HG03575 (cell line): ENCODE results near the gene MPG.
"Not testable (repeated sequence)": the region's sequence is repeated elsewhere in the genome, so short reads cannot be mapped to it uniquely, and the experiment has no call there.

ENCODE experiments used
- ATAC-seq: cut with Tn5 transposase; IDR thresholded peaks from one replicate; pipeline ENCODE4 v1.9.1; 2021; ENCODE audit not compliant: unreplicated experiment, insufficient number of reproducible peaks, low FRiP score; ENCODE audit errors: extremely low read depth

Gene MPG

DNA sequence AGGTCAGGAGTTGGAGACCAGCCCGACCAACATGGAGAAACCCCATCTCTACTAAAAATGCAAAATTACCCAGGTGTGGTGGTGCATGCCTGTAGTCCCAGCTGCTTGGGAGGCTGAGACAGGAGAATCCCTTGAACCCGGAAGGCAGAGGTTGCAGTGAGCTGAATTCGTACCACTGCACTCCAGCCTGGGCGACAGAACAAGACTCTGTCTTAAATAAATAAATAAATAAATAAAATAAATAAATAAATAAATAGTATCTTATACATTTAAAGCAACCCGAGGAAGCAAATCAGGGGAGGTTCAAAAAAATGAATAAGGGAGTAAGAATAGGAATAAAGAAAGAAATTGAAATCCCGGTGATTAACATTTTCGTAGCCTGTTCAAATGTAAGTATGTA is 31.5 kb upstream of the MPG start:
- not testable (repeated sequence) for ATAC-seq

DNA sequence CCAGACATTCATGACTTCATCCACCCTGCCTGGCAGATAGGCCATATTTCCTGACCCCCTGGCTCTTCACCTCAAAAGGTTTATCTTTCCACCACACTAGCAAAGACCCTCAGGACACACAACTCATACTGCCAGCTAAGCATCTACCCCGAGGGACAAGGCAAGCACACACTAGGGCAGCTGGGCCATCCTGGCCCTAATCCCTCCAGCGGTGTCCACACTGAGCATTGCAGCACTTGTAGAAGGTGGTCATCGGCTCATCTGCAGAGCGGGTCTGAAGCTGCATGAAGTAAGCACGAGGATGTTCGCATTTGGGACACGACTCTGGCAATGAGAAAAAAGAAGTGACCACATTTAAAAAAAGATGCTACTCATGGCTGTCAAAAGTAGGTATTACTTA is 30.8 kb upstream of the MPG start:
- no peak for ATAC-seq

DNA sequence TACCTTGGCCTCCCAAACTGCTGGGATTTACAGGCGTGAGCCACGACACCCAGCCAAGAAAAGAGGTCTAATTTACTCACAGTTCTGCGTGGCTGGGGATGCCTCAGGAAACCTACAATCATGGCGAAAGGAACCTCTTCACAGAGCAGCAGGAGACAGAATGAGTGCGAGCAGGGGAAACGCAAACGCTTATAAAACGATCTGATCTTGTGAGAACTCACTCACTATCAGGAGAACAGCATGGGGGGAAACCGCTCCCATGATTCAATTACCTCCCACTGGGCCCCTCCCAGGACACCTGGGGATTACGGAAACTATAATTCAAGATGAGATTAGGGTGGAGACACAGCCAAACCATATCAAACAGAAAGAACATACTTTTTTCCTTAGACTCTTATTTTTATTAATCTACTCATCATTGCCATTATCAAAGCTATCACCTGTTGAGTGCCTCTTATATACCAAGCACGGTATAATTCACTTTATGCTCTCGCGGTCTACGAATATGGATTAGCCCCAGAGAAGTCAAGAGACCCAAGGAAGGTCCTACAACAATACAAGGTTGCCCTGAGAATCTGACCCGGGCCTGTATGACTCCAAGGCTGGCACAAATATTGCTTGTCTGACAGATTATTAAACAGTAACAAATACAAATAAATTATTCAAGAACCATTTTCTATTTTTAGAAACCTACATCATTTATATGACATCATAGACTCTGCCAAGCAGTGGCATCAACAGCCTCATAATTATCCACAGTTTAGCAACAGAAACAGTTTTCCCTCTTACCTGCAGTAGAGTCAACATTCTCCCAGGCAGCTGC is 27.0 kb upstream of the MPG start:
- ATAC-seq: no peak

DNA sequence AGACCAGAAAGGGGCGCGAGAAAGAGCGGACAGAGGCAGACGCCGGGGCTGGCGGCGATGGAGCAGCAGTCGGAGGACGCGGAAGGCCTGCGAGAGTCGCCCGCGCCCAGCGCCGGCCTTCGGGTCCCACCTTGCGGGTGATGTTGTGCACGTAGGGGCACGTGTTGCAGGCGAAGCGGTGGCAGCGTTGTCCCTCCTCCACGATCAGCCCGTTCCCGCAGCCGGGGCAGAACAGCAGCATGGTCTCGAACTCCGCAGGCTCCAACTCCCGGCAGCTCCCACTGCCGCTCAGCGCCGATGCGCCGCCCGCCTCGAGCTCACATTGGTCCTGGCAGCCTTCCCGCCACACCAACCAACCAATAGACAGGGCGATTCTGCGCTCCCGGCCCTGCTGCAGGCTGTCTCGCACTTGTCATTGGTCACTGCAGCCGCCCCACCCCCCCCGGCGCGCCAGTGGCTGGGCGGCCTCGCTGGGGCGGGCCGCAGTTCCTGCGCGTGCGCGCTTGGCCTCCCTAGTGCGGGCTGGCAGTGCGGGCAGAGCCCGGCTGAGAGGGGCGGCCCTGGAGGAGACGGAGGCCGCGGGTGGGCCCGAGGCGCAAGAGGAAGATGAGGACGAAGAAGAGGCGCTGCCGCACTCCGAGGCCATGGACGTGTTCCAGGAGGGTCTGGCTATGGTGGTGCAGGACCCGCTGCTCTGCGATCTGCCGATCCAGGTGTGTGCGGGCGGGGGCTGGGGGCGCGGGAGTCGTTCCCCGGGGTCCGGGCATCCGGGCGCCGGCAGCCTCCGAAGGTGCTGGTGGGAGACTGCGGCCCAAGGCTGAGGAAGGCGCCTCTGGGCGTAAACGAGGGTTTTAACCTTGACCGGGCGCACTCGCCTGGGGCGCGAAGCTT is 24.4 kb upstream of the MPG start, which contains the start of the genes POLR3K and SNRNP25:
Gene POLR3K, minus strand, starts transcription at position 263 of the 891 bp plus-strand sequence. Its CDS starts 22 bp downstream, at position 241.
Gene SNRNP25, plus strand, starts transcription at position 483 of the 891 bp plus-strand sequence. Its CDS starts 189 bp downstream, at position 672.
- ATAC-seq: peak; percentile 70

DNA sequence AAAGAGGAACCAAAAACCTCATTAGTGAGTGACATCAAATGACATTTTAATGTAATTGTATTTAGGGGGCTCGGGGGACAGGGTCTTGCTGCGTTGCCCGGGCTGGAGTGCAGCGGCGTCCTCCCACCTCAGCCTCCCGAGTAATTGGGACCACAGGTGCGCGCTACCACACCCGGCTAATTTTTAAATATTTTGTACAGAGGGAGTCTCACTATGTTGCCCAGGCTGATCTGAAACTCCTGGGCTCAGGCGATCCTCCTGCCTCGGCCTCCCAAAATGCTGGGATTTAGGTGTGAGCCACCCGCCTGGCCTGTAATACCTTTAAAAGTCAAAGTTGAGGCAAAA is 23.8 kb upstream of the MPG start:
- ATAC-seq: no peak

DNA sequence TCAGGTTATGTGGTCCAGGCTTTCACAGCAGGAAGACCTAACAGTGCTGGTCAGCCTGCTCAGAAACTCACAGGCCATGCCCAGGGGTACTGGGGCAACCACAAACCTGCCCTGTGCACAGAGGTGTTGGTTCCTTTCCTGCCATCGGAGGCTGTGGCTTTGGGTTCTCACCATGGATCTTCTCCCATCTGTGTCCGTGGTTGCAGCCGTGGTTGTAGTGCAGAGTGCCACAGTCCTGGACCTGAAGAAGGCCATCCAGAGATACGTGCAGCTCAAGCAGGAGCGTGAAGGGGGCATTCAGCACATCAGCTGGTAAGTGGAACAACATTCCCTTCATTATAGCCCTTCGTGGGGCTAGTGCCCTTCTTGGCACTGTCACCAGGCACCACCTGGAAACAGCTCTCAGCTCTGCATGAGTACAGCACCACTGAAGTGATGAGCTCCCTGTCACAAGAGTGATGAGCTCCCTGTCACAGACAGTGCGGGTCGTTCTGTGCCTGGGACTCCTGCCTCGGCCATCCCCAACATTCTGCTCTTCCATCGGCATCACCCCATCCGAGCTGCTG is 22.4 kb upstream of the MPG start:
- ATAC-seq: no peak

DNA sequence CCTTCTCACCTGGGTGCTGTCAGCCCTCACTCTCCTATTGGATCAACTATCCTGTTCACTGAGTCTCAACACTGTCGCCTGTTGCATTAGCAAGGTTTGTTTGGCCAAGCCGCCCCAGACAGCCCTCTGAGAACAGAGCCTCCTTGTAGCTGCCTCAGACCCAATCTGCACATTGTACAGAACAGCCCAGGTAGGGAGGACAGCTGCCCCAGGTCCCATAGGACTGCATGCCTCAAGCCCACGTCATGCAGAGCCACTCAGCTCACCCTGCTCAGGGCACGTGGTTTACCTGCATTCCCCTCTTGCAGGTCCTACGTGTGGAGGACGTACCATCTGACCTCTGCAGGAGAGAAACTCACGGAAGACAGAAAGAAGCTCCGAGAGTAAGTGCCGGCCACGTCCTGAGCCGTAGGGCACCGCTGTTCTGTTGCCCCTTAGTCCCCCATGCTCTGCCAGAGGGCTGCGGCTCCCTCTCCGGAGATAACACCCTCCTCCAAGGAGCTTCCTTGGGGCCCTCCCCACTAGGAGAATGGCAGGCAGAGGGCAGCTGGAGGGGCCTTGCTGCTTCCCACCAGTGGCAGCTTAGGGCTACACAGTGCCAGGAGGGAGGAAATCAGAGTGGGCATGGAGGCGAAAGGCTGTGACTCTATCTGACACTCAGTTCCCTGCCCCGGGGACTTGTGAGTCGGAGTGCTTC is 21.6 kb upstream of the MPG start:
- no peak for ATAC-seq

DNA sequence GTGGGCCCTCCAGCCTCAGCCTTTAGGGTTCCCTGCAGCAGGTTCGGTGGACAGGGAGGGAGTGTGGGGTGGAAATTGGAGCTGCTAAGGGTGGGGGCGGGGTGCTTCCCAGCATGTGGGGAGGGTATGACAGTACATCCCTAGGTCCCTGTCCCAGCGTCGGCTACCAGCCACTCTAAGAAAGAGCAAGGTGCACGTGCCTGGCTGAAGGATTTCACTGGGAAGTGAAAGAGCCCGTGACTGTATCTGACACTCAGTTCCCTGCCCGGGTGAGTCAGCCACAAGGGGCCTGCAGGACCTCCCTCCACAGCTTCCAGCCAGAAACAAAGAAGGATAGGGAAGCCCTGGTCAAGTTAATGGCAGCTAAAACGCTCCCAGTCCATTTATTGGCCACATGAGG is 20.3 kb upstream of the MPG start:
- ATAC-seq: no peak

DNA sequence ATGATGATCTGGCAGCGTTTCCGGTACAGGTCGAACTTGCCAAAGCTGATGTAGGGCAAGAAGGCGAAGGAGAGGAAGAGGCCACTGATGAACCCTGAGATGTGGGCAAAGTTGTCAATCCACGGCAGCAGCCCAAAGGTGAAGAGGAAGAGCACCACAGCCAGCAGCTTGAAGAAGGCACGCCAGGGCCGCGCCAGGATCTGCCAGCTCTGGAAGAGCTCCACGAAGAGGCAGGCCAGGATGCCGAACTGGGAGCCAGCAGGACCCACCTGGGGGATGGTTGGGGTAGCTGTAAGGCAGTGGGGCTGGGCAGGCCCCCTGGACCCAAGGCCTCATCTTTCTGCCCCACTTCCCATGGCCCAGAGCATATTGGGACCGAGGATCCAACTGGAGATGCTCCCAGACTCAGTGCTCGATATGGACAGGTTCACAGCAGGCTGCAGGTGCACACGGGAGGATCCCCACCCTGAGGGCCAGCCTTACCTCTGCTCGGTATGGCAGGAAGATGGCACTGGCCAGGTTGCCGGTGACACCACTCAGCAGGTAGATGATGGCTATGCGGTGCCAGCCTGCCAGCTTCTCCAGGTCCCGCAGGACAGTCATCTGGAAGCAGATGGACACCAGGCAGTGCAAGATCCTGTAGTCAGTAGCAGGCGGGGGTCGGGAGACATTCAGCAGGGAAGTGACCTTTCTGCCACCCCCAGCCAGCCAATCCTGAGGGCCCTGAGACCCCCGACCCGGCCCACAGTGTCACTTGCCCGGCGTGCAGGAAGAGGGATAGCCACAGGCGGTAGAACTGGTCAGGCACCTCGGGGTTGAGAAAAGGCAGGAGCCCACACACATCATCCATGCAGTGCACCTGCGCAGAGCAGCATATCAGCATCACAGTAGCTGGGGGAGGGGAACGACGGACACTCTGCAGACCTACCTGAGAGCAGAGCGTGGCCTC is 19.3 kb upstream of the MPG start:
- ATAC-seq: no peak

DNA sequence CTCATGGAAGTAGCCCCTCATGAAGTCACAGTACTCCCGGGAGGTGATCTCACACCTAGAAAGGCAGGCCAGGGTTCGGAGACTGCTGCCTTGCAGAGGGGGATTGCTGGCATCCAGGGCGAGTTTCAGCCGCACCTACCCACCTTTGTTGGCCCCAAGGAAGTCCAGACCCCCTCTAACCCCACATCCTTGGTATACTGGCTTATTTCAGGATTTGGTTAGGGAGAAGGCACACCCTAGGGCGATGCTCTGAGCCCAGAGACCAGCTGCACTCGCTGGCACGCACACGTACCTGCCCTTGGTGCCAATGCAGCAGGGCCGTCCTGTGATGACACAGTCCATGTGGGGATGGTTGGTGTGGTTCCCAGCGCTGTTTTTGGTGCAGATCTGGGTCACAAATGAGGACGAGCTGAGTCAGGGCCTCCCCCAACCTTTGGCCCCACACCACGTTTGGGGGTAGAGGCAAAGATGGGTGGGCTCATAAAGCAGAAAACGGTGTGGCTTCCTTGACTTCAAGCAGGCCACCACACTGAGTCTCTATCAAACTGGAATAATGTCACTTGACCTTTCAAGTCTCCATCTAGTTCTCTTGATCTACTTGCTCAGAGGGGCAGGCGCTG is 18.5 kb upstream of the MPG start:
- ATAC-seq: no peak

DNA sequence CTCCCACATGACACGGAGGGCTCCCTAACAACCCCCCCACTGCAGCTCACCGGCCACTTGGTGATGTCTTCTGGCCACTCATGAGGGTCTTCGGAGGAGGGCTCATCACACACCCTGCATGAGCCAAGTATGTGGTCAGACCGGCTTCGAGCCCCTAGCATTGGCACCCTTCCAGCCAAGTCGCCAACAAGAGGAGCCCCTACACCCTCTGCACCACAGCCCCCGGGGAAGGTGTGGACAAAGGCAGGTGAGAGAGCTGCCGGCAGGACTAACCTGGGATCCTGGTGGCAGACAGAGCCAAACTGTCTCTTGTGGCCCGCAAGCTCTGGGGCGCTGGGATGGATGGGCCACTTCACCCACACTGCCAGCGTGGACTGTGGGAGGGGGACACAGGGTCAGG is 17.9 kb upstream of the MPG start:
- ATAC-seq: no peak

DNA sequence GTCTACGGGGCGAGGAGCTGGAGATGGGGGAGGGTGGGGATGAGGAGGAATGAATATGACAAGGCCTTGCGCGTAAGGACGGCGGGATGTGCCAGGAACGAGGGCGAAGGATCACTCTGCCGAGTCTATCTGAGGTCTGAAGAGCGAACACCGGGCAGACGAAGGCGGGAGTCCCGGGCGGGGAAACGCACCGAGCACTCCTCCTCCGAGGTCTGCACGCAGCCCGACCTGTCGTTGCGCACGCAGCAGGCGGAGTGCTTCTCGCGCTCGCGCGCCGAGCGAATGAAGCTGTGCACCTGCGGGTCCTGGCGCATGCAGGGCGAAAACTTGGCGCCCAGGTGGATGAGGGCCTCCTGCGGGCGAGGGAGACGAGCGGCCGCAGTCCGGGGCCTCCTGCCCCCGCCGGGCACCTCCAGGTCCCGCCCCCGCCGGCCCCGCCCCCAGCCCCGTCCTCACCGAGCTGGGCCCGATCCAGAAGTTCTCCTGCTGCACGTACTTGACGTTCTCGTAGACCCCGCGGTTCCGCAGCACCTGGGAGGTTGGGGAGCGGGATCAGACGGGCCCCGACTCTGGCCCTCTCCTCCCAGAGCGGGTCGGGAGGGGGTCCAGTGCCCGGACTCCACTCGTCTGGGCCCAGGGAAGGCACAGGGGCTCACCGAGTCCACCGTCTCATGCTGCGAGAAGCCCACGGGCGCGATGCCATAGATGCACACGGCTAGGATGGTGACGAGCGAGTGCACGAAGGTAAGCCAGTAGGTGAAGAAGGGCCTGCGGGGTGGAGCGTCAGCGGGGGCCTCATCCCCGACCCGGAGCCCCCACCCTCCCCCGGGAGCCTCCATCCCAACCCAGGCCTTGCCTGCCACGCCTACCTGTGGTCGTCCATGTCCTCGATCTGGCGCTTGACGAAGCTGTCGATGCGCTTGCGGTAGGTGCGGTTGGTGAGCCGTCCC is 16.8 kb upstream of the MPG start:
- ATAC-seq: no peak

DNA sequence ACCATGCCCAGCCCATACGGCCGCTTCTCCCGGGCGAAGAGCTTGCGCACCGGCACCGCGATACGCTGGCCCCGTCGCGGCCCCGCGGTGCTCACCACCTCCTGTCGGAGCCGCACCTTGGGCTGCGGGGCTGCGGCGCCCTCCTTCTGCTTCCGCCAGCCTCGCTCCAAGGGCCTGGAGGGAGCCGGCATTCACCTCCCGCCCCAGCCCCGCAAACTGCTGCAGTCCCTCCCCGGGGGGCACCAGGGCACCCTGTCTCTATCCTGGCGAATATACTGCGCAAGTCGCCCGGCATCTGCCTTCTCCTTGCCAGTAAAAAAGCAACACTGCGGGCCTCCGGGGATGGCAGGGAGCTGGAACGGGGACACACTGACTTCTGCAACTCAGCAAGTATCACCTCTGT is 16.1 kb upstream of the MPG start:
- ATAC-seq: no peak

DNA sequence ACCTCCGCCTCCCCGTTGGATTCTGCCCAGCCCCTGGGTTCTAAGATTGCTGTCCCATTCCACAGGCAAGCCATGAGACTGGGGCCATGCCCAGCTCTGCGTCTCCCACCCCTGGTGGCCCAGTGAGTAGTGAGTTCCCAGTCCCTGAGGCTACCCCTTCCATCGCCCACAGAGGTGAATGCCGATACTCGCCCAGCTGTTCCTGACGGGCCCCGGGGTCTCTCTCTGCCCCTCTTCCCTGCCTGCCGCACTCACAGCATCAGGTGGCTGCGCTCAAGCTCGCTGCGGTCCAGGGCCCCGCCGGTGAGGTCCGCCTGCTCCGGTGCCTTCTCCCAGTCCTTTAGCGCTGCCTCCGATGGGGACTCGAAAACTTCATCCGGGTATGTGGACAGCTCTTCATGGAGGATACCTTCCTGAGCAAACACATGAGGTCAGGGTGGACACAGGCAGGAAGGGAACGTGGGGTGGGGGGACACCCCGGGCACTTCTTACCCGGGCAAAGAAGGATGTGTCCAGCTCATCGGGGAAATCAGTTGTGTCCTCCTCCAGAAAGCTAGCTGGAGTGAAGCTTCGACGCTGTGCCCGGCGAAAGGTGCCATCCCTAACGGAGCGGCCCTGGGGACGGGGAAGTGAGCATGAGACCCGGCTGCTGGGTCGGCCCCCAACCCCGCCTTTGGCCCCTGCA is 15.6 kb upstream of the MPG start:
- ATAC-seq: no peak

DNA sequence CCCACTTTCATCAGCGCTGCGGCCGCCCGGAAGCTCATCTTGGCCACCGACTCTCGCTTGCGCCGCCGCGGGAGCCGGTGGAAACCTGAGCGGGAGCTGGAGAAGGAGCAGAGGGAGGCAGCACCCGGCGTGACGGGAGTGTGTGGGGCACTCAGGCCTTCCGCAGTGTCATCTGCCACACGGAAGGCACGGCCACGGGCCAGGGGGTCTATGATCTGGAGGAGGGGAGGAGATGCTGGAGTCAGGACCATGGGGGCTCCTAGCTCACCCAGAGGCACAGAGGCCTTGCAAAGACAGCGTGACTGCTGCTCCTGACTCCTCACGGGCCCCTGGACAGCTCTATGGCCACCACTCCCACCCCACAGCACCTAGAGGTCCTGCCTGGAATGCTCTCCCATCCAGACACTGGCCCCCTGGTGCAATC is 15.0 kb upstream of the MPG start:
- ATAC-seq: no peak

DNA sequence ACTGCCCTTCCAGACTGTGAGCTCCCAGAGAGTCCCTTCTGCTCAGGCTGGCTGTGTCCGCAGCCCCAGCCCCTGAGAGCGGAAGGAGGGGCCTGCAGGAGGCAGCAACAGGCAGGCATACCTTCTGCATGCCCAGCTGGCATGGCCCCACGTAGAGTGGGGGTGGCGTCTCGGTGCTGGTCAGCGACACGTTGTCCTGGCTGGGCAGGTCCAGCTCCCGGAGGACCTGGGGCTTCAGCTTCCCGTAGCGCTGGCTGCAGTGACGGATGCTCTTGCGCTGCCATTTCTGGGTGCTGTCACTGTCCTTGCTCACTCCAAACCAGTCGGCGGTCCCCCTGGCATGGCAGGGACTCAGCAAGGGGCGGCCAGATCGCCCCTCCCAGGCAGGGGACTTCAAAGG is 14.6 kb upstream of the MPG start:
- ATAC-seq: no peak
